Ureter (tissue), 1 donor: ENCODE measurements around the gene SINHCAF. TPM values are rescaled to one million over a fixed set of nuclear protein-coding genes. Genes with fewer than 3 reads are reported as not detected.
"Not testable (repeated sequence)": the region's sequence is repeated elsewhere in the genome, so short reads cannot be mapped to it uniquely, and the experiment has no call there.

Experiments
- DNase-seq: peaks from one replicate; pipeline ENCODE4 v3.0.0-alpha.2; 2020; ENCODE audit warnings: low spot score
- total RNA-seq: library from RNA; stranded (reverse); gene quantifications from one replicate; pipeline ENCODE4 v1.2.4, GENCODE V29; 2023
- donor health status: DM: yes; HTN: yes; CAD: no.

The SINHCAF gene
- total RNA-seq, 1 donor from 2014 or later, result 88.4 TPM

DNA sequence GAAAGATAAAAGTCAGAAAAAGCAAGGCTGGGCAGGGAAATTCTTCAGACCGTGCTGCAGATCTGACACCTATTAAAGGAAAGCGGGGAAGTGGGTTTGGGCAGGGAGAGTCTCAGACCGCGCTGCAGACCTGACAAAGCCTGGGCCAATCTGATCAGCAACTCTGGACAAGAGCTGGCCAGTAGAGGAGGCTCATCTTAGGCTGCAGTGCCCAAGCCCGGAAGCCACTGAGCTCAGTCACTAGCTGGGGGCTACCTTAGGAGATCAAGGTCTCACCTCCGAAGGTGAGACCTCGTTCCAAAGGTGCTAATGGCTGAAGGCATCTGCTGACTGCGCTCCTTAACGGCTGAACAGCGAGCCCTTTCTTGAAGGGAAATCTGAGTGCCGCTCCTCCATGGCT, 60.2 kb downstream of the SINHCAF start:
- DNase-seq, result no peak

DNA sequence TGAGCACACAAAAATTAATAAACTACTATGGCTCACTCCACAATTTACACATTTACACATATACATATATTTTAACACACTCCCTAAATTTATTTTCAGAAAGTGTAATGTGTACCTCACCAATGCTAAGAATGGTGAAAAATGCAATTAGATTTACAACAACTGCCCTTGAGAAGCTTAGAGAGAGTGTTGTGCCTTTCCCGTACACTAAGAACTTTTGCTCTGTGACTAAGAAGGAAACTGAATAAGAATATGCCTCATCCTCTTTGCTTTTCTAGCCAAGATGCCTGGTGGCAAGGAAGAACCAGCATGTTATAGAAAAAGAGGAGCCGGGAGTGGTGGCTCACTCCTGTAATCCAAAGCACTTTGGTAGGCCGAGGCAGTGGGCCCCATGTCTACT, 62.3 kb downstream of the SINHCAF start:
- no peak for DNase-seq

GRCh38 chr12:31261744-31262143, 64.2 kb downstream of the SINHCAF start:
- no peak for DNase-seq

DNA sequence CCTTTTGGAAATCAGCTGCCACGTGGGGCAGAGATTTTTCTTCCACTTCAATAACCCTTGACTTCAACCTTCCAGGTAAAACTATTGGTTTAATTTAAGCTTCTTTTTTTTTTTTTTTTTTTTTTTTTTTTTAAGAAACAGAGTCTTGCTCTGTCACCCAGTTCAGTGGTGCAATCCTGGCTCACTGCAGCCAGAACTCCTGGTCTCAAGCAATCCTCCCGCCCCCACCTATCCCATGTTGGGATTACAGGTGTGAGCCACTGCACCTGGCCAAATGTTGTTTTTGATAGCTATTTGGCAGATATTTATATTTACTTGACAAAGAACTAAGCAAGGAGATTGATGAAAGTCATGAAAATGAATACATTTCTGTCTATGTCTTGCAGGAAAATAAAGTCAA, 65.1 kb downstream of the SINHCAF start:
- DNase-seq, result no peak

- DNase-seq, result no peak
These were observed 66.6 kb downstream of the SINHCAF start for GRCh38 chr12:31259136-31259886.

- no peak for DNase-seq
These were observed 68.2 kb downstream of the SINHCAF start for GRCh38 chr12:31257784-31258183.

DNA sequence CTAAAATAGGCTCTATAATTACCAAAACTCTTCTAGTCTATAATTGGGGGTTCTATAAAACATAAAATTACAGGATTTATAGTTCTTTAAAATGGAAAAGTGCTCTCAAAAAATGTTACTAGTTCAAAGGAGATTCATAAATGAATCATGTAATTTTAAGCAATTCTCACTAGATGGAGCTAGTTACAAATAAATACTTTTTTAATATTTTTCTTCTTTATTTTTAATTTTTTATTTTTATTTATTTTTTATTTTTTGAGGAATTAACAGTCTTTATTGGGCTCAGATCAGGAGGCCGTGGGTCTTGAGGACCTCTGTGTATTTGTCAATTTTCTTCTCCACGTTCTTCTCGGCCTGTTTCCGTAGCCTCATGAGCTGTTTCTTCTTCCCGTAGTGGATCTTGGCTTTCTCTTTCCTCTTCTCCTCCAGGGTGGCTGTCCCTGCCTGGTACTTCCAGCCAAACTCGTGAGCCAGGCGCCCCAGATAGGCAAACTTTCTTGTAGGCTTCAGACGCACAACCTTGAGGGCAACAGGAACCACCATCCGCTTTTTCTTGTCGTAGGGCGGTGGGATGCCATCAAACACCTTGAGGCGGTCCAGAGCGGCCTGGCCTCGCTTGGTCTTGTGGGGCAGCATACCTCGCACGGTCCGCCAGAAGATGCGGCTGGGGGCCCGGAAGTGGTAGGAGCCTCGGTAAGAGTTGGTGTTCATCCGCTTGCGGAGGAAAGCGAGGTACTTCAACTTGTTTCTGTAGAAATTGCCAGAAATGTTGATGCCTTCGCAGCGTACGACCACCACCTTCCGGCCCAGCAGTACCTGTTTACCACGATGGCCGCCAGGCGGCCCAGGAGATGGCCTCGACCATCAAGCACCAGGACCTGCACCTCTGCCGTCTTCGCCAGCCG, 74.0 kb downstream of the SINHCAF start:
- not testable (repeated sequence) for DNase-seq

GRCh38 chr12:31250179-31250578, 75.8 kb downstream of the SINHCAF start:
- DNase-seq, result no peak

- no peak for DNase-seq
These were observed 76.6 kb downstream of the SINHCAF start for GRCh38 chr12:31249356-31249755.

DNA sequence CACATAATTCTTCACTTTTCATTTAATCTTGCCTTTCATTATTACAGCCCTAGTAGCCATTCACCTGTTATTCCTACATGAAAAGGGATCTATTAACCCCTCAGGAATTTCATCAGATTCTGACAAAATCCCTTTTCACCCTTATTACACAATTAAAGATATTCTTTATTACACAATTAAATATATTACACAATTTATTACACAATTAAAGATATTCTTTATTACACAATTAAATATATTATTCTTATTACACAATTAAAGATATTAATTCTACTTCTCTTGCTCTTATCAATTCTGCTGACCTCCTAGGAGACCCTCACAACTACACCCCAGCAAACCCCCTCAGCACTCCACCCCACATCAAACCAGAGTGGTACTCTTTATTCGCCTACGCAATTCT, 77.1 kb downstream of the SINHCAF start:
- DNase-seq, result no peak

DNA sequence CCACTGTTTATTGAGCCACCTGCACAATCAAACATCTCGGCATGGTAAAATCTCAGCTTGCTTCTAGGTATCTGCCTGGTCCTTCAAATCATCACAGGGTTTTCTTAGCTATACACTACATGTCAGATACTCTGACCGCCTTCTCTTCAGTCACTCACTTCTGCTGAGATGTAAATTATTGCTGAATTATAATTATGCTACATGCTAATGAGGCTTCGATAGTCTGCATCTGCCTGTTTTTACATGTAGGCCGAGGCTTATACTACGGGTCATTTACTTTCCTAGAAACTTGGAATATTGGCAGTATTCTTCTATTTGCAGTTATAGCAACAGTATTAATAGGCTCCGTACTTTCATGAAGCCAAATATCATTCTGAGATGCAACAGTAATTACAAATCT, 77.6 kb downstream of the SINHCAF start:
- no peak for DNase-seq

DNA sequence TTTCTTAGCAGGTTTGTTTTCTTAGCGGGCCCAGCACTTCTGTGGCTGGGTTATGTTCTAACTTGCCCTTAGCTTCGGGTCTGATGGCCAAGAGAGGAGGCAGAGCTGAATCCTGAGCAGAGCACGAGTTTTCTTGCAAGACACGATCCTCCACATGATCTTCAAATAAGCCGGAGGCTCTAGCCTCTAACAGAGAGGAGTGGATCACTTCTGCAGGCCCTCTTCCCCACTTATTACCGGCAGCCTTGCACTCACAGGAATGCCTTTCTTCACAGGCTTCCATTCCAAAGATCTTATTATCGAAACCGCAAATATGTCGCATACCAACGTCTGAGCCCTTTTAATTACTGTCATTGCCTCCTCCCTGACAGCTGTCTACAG, 79.5 kb downstream of the SINHCAF start:
- no peak for DNase-seq

GRCh38 chr12:31245822-31246469, 80.0 kb downstream of the SINHCAF start:
- DNase-seq, result no peak

DNA sequence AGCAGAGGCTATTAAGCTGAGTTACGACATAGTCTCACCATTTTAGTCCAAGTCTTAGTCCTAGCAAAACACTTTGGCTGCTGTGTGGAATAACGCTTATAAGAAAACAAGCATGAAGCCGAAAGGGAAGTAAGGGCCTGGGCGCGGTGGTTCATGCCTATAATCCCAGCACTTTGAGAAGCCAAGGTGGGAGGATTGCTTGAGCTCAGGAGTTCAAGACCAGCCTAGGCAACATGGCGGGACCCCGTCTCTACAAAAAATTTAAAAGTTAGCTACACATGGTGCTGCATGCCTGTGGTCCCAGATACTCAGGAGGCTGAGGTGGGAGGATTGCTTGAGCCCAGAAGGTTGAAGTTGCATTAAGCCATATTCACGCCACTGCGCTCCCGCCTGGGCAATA, 83.5 kb downstream of the SINHCAF start:
- DNase-seq, result not testable (repeated sequence)

DNA sequence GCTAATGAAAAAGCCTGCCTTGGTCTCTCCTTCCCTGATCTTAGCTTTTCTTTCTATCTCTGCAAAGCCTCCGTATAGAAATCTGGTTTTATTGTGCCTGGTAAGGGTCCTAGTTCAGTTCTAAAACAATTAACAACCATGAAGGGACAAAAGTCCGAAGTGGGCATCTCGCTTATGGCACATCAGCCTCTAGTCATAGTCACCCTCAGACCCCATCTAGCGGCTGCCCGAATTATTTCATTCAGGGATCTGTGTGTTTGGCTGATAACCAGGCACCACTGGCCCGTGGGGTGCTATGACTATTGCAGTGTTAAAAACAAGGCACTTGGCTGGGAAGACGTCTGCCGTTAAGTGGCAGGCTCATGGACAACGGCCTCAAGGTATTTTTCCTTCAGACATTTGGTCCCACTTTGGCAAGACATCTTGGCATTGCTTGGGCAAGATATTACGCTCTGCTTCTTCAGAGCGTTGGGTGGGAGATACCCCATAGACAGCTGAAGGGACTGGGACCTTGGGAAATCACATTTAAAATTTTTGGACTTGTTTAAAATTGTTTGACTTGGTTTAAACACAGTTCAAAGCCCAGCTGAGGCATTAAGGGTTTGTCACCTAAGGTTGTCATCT, 87.1 kb downstream of the SINHCAF start:
- DNase-seq, result peak; percentile 68

DNA sequence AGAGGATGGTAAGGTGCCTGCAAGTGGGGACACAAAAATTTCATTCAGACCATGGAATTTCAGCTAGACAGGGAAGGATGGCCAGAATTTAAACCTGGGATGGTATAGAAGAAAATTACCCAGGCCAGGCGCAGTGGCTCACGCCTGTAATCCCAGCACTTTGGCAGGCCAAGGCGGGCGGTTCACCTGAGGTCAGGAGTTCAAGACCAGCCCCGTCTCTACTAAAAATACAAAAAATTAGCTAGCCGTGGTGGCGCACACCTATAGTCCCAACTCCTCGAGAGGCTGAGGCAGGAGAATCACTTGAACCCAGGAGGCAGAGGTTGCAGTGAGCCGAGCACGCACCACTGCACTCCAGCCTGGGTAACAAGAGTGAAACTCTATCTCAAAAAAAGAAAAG, 87.6 kb downstream of the SINHCAF start:
- not testable (repeated sequence) for DNase-seq

DNA sequence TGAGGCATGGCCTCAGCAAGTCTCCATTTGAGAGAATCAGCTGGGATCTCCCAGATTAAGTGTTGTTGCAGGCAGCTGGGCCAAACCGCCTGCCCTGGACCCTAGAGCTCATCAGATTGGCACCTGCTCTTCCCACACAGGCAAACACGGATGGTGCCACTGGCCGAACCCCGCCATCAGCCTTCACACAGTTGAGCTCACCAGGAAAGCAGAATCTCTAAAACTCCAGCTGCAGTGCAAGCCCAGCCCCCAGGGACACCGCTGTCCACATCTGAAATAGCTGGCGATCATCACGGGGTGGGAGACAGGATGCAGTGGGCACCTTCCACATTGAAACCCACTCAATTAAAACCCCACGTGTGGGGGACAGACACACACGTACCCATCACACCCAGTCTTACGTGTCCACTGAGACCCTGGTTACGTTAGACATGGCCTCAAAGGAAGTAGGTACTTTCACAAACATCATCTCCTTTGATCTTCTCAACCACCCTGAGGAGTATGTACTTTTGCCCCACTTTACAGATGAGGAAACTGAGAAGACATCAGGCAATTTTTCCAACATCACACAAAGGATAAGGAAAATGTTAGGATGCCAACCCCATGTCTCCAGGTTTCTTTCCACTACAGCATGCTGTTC, 88.8 kb downstream of the SINHCAF start:
- no peak for DNase-seq

- DNase-seq, result no peak
These were observed 90.0 kb downstream of the SINHCAF start for GRCh38 chr12:31235868-31236395.

GRCh38 chr12:31234955-31235867, 90.7 kb downstream of the SINHCAF start:
- DNase-seq, result peak; percentile 62
